ENCODE results near the gene MOSPD3. TPM values are rescaled to one million over a fixed set of nuclear protein-coding genes. Genes with fewer than 3 reads are reported as not detected.
A peak's percentile ranks its signal among the peaks of the same experiment; 100 is the strongest.
"Not testable (repeated sequence)": the region's sequence is repeated elsewhere in the genome, so short reads cannot be mapped to it uniquely, and the experiment has no call there.

The MOSPD3 gene
- total RNA-seq, result 20.3 TPM

- peak; percentile 99 for DNase-seq (ENCODE audit: low spot score)
- peak; percentile 92 for ATAC-seq
These were observed at the start of gene MOSPD3 for GRCh38 chr7:100611983-100612729. Gene MOSPD3 (plus strand): TSS chr7:100612540. CDS start chr7:100612792, 252 bp downstream.

DNA sequence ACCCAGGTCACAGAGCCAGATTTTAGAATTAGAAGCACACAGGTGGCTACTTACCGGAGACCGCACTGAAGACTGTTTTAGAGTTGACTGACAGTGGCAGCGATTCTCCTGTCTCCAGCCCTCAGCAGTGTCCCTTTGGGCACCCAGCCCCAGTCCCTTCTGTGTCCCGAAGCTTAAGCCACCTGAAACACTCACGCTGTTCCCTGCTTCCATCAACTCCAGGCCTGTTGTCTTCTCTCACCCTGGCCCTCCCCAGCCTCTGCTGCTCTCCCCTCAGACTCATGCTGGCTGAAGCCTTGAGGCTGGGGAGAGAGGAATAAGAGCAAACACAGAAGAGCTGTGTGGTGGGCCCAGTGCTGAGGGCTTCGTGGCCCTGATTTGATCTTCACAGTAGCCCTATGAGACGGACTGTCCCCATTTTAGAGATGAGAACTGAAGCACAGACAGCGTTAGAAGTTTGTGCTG, 49.2 kb upstream of the MOSPD3 start:
- no peak for ATAC-seq
- DNase-seq (ENCODE audit: low spot score), result no peak

- ATAC-seq, result peak; percentile 30
- peak; percentile 82 for DNase-seq (ENCODE audit: low spot score)
These were observed 48.4 kb upstream of the MOSPD3 start for GRCh38 chr7:100563809-100564400.

- not testable (repeated sequence) for ATAC-seq; DNase-seq (ENCODE audit: low spot score)
These were observed 47.9 kb upstream of the MOSPD3 start for GRCh38 chr7:100564405-100564804.

- peak; percentile 80 for DNase-seq (ENCODE audit: low spot score)
- peak; percentile 2 for ATAC-seq
These were observed 47.2 kb upstream of the MOSPD3 start for GRCh38 chr7:100565133-100565571.

DNA sequence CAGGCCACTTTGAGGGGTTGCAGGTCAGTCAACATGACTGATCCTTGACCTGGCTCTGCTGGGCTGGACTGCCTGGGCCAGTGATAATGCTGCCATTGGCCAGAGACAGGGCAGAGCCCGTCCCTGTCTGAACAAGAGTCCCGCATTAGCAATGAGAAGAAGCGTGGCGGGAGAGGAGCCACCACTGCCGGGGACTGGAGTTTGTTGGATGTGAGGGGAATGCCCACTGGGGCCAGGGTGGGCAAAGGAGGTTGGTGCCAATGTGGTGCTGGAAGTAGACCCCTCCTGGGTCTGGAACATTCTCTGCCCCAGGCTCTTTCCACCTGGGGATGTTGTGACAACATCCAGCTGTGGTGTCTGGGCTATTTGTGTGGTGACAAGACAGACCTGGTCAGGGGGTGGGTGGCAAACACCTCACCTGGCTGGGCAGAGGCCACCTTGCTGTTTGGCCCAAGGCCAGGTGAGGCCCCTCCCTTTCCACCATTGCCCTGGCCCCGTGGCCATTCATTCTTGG, 46.3 kb upstream of the MOSPD3 start:
- DNase-seq (ENCODE audit: low spot score) (peak; percentile 82), ATAC-seq (peak; percentile 9)

- ATAC-seq (no peak), DNase-seq (ENCODE audit: low spot score) (no peak)
These were observed 45.2 kb upstream of the MOSPD3 start for GRCh38 chr7:100567031-100567730.

DNA sequence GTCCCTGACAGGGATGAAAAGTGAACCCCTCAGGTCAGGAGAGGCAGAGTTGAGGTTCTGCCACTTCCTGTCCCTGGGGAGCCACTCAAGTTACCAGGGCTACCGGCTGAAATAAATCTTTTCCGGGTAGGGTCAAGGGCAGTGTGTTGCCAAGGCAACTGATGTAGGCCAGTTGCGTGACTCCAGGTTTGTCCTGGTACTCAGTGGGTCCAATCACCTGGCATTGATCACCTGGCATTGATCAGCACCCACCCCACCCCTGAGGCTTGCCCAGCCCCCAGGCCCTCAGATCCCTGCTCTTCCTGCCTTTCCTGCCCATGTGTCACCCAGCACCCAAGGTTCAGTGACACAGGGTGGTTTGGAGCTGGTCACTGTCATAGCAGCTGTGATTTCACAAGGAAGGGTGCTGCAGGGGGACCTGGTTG, 44.6 kb upstream of the MOSPD3 start:
- peak; percentile 12 for ATAC-seq
- DNase-seq (ENCODE audit: low spot score), result peak; percentile 88

- DNase-seq (ENCODE audit: low spot score), result peak; percentile 98
- peak; percentile 44 for ATAC-seq
These were observed 44.0 kb upstream of the MOSPD3 start for GRCh38 chr7:100568176-100568895.

- ATAC-seq (peak; percentile 54), DNase-seq (ENCODE audit: low spot score) (peak; percentile 96)
These were observed 43.2 kb upstream of the MOSPD3 start for GRCh38 chr7:100568896-100569844.

DNA sequence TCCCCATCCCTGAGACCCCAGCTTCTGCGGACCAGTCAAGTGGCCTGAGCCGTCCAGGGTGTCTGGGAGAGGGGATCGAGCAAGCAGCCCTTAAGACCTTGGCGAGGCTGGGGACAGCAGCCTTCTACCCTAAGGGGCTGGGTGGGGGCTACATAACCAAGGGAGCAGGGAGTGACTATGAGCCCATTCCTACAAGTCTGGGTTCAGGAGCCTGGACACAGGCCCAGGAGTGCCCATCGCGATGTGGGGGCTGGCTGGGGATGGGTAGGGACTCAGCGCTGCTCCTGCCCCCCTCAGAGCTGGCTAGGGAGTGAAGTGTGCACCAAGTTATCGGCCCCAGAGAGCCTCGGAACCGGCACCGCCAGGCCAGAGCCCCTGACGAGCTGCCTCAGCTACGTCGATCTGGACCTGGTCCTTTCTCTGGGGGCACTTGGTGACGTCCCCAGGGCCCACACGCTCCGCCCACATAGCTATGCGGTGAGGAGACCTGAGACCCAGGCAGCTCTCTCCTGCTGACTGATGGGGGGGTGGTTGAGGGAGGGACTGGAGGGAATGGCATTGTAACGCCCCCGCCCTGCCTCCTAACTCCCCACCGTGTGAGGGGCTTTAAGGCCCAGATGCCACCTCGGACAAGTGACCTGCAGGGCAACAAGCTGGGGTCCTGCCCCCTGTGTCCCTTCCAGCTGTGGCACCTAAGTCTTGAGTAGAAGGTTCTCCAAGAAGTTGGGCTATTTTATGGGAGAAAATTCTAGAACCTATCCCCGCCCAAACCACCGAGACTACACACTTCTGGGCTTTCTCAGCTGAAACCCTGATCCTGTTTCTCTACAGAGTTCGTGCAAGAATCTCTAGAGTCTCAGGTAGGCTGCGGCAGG, 41.1 kb upstream of the MOSPD3 start:
- ATAC-seq, result no peak

GRCh38 chr7:100571829-100572116, 40.6 kb upstream of the MOSPD3 start:
- DNase-seq (ENCODE audit: low spot score) (no peak), ATAC-seq (no peak)

More for the DNA sequence above, 41.1 kb upstream of the MOSPD3 start:
- peak; percentile 73 for DNase-seq (ENCODE audit: low spot score)

- ATAC-seq (no peak), DNase-seq (ENCODE audit: low spot score) (no peak)
These were observed 39.9 kb upstream of the MOSPD3 start for GRCh38 chr7:100572281-100572948.

DNA sequence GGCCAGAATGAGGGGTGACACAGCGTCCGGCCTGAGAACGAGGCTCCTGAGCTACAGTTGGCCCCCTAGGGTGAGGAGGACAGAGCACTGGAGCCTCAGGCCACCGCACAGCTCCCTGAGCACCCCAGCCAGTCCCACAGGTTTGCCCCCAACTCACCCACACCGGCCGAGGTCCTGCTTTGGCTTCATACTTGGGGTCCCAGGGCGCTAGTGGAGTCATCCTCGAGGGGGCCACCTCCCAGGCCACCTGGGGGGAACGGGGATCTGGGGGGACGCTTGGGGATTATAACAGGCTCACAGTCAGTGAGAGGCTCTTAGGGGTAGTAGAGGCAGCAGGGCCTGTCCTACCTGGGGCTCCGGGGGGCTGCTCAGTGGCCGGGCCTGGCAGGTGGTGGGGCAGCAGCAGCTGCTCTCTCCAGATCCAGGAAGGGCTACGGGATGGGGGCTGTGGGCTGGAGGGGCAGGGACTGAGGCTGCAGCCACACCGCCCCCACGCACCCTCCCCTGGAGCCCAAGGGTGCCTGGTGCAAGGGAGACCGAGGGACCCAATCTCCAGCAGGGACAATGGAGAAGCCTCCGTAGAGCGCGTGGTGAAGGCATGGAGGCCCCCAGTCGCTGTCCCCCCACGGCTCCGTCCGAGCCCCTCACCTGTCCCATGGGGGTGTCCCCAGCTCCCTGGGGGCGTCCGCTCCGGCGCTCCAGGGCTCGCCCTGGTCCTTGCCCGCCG, 39.2 kb upstream of the MOSPD3 start:
- no peak for ATAC-seq
- no peak for DNase-seq (ENCODE audit: low spot score)

- ATAC-seq (no peak), DNase-seq (ENCODE audit: low spot score) (peak; percentile 50)
These were observed 38.5 kb upstream of the MOSPD3 start, which contains the start of gene SAP25 for GRCh38 chr7:100573691-100574361. Gene SAP25 (minus strand): TSS chr7:100573900. CDS start chr7:100573742, 158 bp downstream.

DNA sequence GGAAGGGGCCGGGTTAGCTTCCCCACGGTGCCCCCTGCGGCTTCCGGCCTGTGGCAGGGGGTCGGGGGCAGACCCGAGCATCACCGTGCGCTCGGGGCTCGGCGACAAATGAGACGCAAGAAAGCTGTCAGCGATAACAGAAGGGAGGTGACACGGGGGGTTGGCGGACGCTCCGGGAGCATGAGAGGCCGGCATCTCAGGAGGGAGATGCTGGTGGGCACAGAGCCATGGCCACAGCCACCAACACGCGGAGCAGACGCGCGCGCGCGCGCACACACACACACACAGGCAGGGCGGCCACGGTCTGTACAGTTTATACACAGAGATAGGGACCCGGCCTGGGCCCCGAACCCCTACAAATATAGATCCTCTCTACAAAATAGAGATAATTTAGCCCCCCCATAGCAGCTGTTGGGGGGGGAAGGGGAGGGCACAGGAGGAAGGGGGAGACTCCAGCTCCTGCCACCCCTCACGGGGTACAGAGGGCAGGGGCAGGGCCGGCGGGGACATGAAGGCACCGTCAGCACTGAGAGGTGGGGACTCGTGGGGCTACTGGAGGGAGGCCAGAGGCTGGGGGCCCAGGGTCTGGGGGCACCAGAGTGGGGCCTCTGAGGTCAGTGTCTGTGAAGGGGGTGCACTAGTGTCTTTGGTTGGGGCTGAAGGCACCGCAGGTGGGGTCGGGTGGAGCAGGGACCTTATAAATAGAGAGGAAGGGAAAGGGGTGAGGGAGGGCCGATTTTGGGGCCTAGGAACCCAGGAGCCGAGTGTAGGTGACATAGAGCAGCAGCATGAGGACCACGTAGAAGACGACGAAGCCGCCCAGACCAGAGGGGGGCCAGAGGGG, 37.8 kb upstream of the MOSPD3 start:
- ATAC-seq (no peak), DNase-seq (ENCODE audit: low spot score) (peak; percentile 50)
